NB4 (cell line): ENCODE data around the gene TMEM87B.
A peak's percentile ranks its signal among the peaks of the same experiment; 100 is the strongest.

Source experiments
- DNase-seq: peaks from one replicate; pipeline ENCODE4 v3.0.0; 2010; ENCODE audit warnings: low read depth
- H3K4me3 ChIP-seq: one replicate; pipeline ENCODE4 v1.5.1; 2011; ENCODE audit warnings: mild to moderate bottlenecking, low read depth, low read length, moderate library complexity
- MYC ChIP-seq: IDR thresholded peaks from 2 replicates; pipeline ENCODE4 v1.6.1; 2011; ENCODE audit warnings: low read depth, low read length
- POLR2A ChIP-seq: IDR thresholded peaks from 2 replicates; pipeline ENCODE4 v1.6.1; 2011; ENCODE audit warnings: mild to moderate bottlenecking; ENCODE audit not compliant: insufficient read length; ENCODE audit errors: extremely low read depth
- TF ChIP-seq, protein P1 (sequence below): IDR thresholded peaks from one replicate; pipeline ENCODE4 v1.5.1; 2012; ENCODE audit warnings: low read depth, low read length
- TF ChIP-seq, protein P2 (sequence below): IDR thresholded peaks from 2 replicates; pipeline ENCODE4 v1.6.1; 2011; ENCODE audit warnings: low read depth, low read length

Gene TMEM87B

DNA sequence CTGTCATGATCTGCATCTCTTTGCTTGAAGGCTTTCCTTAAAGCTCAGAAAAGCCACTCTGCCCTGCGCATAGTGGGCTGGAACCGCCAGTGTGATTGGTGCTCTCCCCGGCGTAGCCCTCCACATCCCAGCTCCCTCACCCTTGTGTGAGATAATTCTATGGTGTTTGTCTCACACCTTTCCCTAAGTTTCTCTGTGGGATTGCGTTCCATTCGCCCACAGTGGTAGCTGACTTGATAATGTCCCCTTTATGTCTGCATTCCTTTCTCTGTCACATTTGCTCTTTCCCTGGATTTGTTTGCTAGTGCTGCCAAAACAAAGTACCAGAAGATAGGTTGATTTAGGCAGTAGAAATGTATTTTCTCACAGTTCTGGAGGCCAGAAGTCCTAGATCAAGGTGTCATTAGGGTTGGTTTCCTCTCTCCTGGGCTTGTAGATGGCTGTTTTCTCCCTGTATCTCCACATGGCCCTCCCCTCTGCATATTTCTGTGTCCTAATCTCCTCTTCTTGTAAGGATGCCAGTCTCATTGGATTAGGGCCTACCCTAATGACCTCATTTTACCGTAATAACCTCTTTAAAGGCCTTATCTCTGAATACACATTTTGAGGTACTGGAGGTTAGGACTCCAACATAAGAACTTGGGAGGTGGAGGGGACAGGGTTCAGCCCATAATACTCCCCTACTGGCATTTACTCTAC, 7.4 kb upstream of the TMEM87B start:
- DNase-seq, result no peak
- no peak overlapping the region for H3K4me3 ChIP-seq
- no peak for TF ChIP-seq MYC
- TF ChIP-seq, protein P1, sequence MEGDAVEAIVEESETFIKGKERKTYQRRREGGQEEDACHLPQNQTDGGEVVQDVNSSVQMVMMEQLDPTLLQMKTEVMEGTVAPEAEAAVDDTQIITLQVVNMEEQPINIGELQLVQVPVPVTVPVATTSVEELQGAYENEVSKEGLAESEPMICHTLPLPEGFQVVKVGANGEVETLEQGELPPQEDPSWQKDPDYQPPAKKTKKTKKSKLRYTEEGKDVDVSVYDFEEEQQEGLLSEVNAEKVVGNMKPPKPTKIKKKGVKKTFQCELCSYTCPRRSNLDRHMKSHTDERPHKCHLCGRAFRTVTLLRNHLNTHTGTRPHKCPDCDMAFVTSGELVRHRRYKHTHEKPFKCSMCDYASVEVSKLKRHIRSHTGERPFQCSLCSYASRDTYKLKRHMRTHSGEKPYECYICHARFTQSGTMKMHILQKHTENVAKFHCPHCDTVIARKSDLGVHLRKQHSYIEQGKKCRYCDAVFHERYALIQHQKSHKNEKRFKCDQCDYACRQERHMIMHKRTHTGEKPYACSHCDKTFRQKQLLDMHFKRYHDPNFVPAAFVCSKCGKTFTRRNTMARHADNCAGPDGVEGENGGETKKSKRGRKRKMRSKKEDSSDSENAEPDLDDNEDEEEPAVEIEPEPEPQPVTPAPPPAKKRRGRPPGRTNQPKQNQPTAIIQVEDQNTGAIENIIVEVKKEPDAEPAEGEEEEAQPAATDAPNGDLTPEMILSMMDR, result no peak
- no peak for TF ChIP-seq POLR2A
- TF ChIP-seq, protein P2, sequence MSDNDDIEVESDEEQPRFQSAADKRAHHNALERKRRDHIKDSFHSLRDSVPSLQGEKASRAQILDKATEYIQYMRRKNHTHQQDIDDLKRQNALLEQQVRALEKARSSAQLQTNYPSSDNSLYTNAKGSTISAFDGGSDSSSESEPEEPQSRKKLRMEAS, result no peak

GRCh38 chr2:112048236-112048592, 6.9 kb upstream of the TMEM87B start:
- H3K4me3 ChIP-seq, result no peak overlapping the region
- DNase-seq, result no peak
- no peak for TF ChIP-seq POLR2A
- no peak for TF ChIP-seq MYC
- TF ChIP-seq, protein P2, result no peak
- TF ChIP-seq, protein P1, result no peak

DNA sequence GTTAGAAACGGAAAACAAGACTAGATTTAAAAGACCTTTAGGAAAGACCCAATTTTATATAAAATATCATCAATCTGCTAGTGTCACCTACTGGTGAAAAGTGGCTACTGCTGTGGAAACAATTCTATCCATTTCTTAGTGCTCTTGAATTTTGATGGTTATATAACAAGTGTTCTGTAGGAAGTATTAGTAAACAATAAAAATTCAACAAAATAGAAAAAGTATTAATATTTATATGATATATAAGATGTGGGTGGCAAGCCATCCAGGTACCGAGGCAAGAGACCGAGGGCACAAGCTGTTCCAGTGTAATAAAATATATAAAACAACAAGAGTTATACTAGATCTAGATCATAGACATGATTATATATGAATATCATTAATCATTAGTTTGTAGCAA, 6.2 kb upstream of the TMEM87B start:
- peak; percentile 78 for DNase-seq
- TF ChIP-seq POLR2A, result no peak
- TF ChIP-seq, protein P1, result peak; percentile 80
- TF ChIP-seq, protein P2, result no peak

GRCh38 chr2:112050316-112050715, 4.8 kb upstream of the TMEM87B start:
- TF ChIP-seq, protein P1, result no peak
- TF ChIP-seq, protein P2, result no peak
- TF ChIP-seq MYC, result no peak
- TF ChIP-seq POLR2A, result no peak
- no peak for DNase-seq
- no peak overlapping the region for H3K4me3 ChIP-seq

More for the DNA sequence above, 6.2 kb upstream of the TMEM87B start:
- no peak overlapping the region for H3K4me3 ChIP-seq

DNA sequence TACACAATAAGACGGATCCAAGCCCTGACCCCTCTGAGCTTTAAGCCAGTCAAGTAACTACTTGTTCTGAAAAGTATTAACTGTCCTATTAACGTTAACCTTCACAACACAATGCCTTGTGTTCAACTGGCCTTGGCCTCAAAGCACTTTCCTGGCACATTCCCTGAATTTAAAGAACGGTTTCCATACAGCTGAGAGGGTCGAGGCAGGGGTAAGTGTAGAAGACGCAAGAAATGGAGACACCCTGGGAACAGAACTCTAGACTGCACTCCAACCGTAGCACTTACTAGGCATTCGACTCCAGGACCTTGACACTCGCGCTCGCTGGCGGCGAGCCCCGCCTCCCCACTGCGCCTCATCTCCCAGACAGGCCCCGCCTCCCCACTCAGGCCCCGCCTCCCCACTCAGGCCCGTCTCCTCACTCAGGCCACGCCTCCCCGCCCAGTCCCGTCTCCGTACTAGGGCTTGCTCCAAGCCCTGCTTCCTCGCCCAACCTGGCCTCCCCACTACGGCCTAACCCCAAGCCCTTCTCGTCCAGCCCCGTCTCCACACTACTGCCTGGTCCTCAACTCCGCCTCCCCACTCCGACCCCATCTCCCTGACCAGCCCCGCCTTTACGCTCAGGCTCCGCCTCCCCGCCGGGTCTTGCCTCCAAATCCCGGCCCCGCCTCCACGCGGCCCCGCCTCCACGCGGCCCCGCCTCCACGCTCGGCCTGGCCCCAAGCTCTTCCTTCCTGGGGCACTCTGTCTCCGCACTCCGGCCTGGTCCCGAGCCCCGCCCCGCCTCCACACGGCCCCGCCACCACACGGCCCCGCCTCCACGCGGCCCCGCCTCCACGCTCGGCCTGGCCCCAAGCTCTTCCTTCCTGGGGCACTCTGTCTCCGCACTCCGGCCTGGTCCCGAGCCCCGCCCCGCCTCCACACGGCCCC, 887 bp upstream of the TMEM87B start:
- peak; percentile 98 for DNase-seq
- peak overlapping the region; percentile 68 for H3K4me3 ChIP-seq
- peak; percentile 42 for TF ChIP-seq POLR2A
- peak; percentile 43; the same call in 1 of the 2 replicates for TF ChIP-seq MYC
- TF ChIP-seq, protein P2, result no peak
- TF ChIP-seq, protein P1, result no peak
